HepG2 (cell line): ENCODE data around the gene LRRC27. TPM values are rescaled to one million over a fixed set of nuclear protein-coding genes. Genes with fewer than 3 reads are reported as not detected.

Experiments
- ATAC-seq: fragments of 200-7000 bp; cut with Tn5 transposase; 3 replicates; pipeline ENCODE4 v1.9.1; 2020; ENCODE audit warnings: mild to moderate bottlenecking, moderate library complexity
- BruUV-seq: library from RNA; stranded (reverse); fragments of 400-500 nt; replicated peaks from 2 replicates; lab custom pipeline; 2021; lab: Mats Ljungman, UMichigan
- CTCF ChIA-PET: fragments of 300-600 bp; formaldehyde crosslinking; extraction: SDS; loops from one replicate; lab custom pipeline; 2021; ENCODE audit warnings: low total read pairs, inconsistent platforms, low intra/inter-chr PET ratio; lab: Yijun Ruan, JAX
- POLR2A ChIA-PET: fragments of 350-600 bp; sonication (Branson Sonifier 250); formaldehyde crosslinking; loops from one replicate; lab custom pipeline; 2020; ENCODE audit warnings: antibody characterized with exemption, inconsistent platforms; lab: Yijun Ruan, JAX
- DNase-seq: peaks from one replicate; pipeline ENCODE4 v3.0.0-alpha.2; 2015; ENCODE audit warnings: low spot score
- FAIRE-seq: peaks from 3 replicates; lab custom pipeline; 2011; peaks lifted over from hg19 to GRCh38; lab: Jason Lieb, UNC
- H2AFZ ChIP-seq: one replicate; pipeline ENCODE4 v1.6.1; 2011; ENCODE audit warnings: low read length, inconsistent platforms
- H3K27ac ChIP-seq: fragments of 300-600 bp; 3 replicates; pipeline ENCODE4 v1.8.0; 2011; ENCODE audit warnings: mixed run types, mild to moderate bottlenecking, mixed read lengths, low read length, inconsistent platforms; ENCODE audit not compliant: insufficient read depth; ENCODE audit errors: extremely low read length
- H3K27me3 ChIP-seq, 2 experiments: fragments of 200-600 bp in 1 of 2; 2 replicates in 1 of 2; 3 replicates in 1 of 2; pipeline versions ENCODE4 v1.6.0 to v1.8.0; 2011; ENCODE audit warnings: low read length in 2 of 2, mild to moderate bottlenecking in 2 of 2, moderate library complexity in 2 of 2, inconsistent platforms in 1 of 2; ENCODE audit not compliant: insufficient read depth in 2 of 2, control insufficient read depth in 1 of 2
- H3K36me3 ChIP-seq, 2 experiments: fragments of 200-600 bp in 1 of 2; replicated peaks in 1 of 2; 2 replicates in 1 of 2; 3 replicates in 1 of 2; pipeline versions ENCODE4 v1.5.1 to v1.8.0; 2011; ENCODE audit warnings: low read length in 2 of 2, inconsistent platforms in 1 of 2; ENCODE audit not compliant: insufficient read depth in 2 of 2, control insufficient read depth in 1 of 2
- H3K4me1 ChIP-seq: 2 replicates; pipeline ENCODE4 v1.5.1; 2012; ENCODE audit warnings: low read length, inconsistent platforms; ENCODE audit not compliant: insufficient read depth
- H3K4me2 ChIP-seq: 2 replicates; pipeline ENCODE4 v1.6.0; 2011; ENCODE audit warnings: low read depth, low read length, inconsistent platforms
- H3K4me3 ChIP-seq, 3 experiments: fragments of 200-600 bp in 1 of 3; sonication (generic), shearing (Covaris generic) in 1 of 3; replicated peaks in 1 of 3; 2 replicates each; pipeline ENCODE4 v1.5.1; 2011 to 2016; ENCODE audit warnings: low read length in 3 of 3, inconsistent platforms in 2 of 3, low read depth in 2 of 3, mild to moderate bottlenecking in 2 of 3, control low read depth in 1 of 3, mixed read lengths in 1 of 3; ENCODE audit not compliant: insufficient read depth in 1 of 3
- H3K79me2 ChIP-seq: one replicate; pipeline ENCODE4 v1.6.1; 2011; ENCODE audit warnings: low read length, inconsistent platforms; ENCODE audit not compliant: insufficient read depth
- H3K9ac ChIP-seq: 2 replicates; pipeline ENCODE4 v1.6.0; 2011; ENCODE audit warnings: mild to moderate bottlenecking, low read depth, low read length, inconsistent platforms; ENCODE audit not compliant: insufficient read depth
- H3K9me3 ChIP-seq: 2 replicates; pipeline ENCODE4 v1.5.1; 2012; ENCODE audit warnings: mild to moderate bottlenecking, low read length
- H4K20me1 ChIP-seq: 2 replicates; pipeline ENCODE4 v1.6.0; 2011; ENCODE audit warnings: inconsistent platforms, mild to moderate bottlenecking, low read length, moderate library complexity; ENCODE audit not compliant: insufficient read depth
- CCDC6 ChIP-seq: sonication (generic); formaldehyde crosslinking; IDR thresholded peaks from 2 replicates; pipeline ENCODE4 v1.8.1; 2022; ENCODE audit warnings: mild to moderate bottlenecking, missing genetic modification reagents, moderate library complexity
- GATAD2A ChIP-seq: IDR thresholded peaks from 2 replicates; pipeline ENCODE4 v1.6.1; 2016
- HNRNPL ChIP-seq: fragments of 200-400 bp; formaldehyde crosslinking; IDR thresholded peaks from 2 replicates; pipeline ENCODE4 v1.6.1; 2017; ENCODE audit warnings: mild to moderate bottlenecking, low read depth, low read length
- HOXD1 ChIP-seq: sonication (generic); formaldehyde crosslinking; IDR thresholded peaks from 2 replicates; pipeline ENCODE4 v1.5.0; 2020; ENCODE audit warnings: missing genetic modification reagents
- ISX ChIP-seq: sonication (generic); formaldehyde crosslinking; conservative IDR thresholded peaks from 2 replicates; pipeline ENCODE4 v1.5.0; 2020; ENCODE audit warnings: missing genetic modification reagents
- KLF16 ChIP-seq, 2 experiments: sonication (generic) in 1 of 2; formaldehyde crosslinking in 1 of 2; IDR thresholded peaks; 2 replicates each; pipeline versions ENCODE4 v1.6.1 to v1.8.0; 2016 to 2023; ENCODE audit warnings: missing genetic modification reagents in 2 of 2, missing compliant biosample characterization in 1 of 2
- NCOA2 ChIP-seq: sonication (generic); formaldehyde crosslinking; IDR thresholded peaks from 2 replicates; pipeline ENCODE4 v1.8.0; 2022; ENCODE audit warnings: inconsistent platforms
- REPIN1 ChIP-seq: sonication (generic); formaldehyde crosslinking; IDR thresholded peaks from 2 replicates; pipeline ENCODE4 v1.8.0; 2022; ENCODE audit warnings: missing genetic modification reagents, low read depth, mild to moderate bottlenecking, borderline replicate concordance
- TAF15 ChIP-seq: fragments of 200-400 bp; formaldehyde crosslinking; IDR thresholded peaks from one replicate; pipeline ENCODE4 v1.6.1; 2018; ENCODE audit warnings: mild to moderate bottlenecking, low read depth, low read length; ENCODE audit not compliant: poor library complexity, severe bottlenecking
- TEAD3 ChIP-seq: optimal IDR thresholded peaks from 2 replicates; pipeline ENCODE3; 2016; ENCODE audit warnings: borderline replicate concordance
- ZFY ChIP-seq: sonication (generic); formaldehyde crosslinking; IDR thresholded peaks from 2 replicates; pipeline ENCODE4 v1.4.0; 2020; ENCODE audit warnings: missing genetic modification reagents
- ZNF264 ChIP-seq: sonication (generic); formaldehyde crosslinking; IDR thresholded peaks from 2 replicates; pipeline ENCODE4 v1.4.0; 2020; ENCODE audit warnings: missing genetic modification reagents
- ZNF430 ChIP-seq: sonication (generic); formaldehyde crosslinking; IDR thresholded peaks from 2 replicates; pipeline ENCODE4 v1.9.0; 2021; ENCODE audit warnings: mild to moderate bottlenecking, missing genetic modification reagents
- ZNF564 ChIP-seq: sonication (generic); formaldehyde crosslinking; IDR thresholded peaks from 2 replicates; pipeline ENCODE4 v1.8.1; 2023; ENCODE audit warnings: mild to moderate bottlenecking, missing genetic modification reagents
- ZNF891 ChIP-seq: sonication (generic); formaldehyde crosslinking; IDR thresholded peaks from 2 replicates; pipeline ENCODE4 v1.5.0; 2020; ENCODE audit warnings: mild to moderate bottlenecking, missing genetic modification reagents
- WGBS: methylation state at CpG from one replicate; pipeline ENCODE4 v1.1.6; 2017; ENCODE audit warnings: low lambda C conversion rate; 5-methylcytosine and 5-hydroxymethylcytosine counted together
- in situ Hi-C: cut with HindIII; loops from 2 replicates; pipeline ENCODE4 v1.10.0; 2017; ENCODE audit warnings: low pct_unique_long_range_greater_than_20kb; ENCODE audit not compliant: extremely low pct_ligation_motif_present
- intact Hi-C: fragments of 100-400 bp; cut with micrococcal nuclease; formaldehyde crosslinking; loops from one replicate; pipeline ENCODE4 v1.10.0; 2022; ENCODE audit not compliant: unreplicated experiment
- polyA plus RNA-seq, 8 experiments: library from polyadenylated mRNA; depleted of rRNA in 3 of 8; stranded (reverse) in 7 of 8; unstranded in 1 of 8; fragments of >200 nt; fragmentation: Illumina TruSeq in 4 of 8; extraction: Trizol in 4 of 8; gene quantifications; 2 replicates each; pipeline versions ENCODE4 v1.2.1 to v1.2.3, GENCODE V29; 2011 to 2016; ENCODE audit warnings: low read depth in 4 of 8, missing spikeins in 1 of 8, mixed read lengths in 1 of 8; ENCODE audit not compliant: insufficient read depth in 1 of 8
- total RNA-seq, 5 experiments: library from RNA; depleted of rRNA; stranded (reverse); fragments of >200 nt; fragmentation: Illumina TruSeq; extraction: Trizol; gene quantifications; 2 replicates each; pipeline ENCODE4 v1.2.3, GENCODE V29; 2016; ENCODE audit warnings: low read depth in 1 of 5
- TF ChIP-seq, protein P1 (sequence below): sonication (generic); formaldehyde crosslinking; IDR thresholded peaks from 2 replicates; pipeline ENCODE4 v1.5.1; 2020; ENCODE audit warnings: mild to moderate bottlenecking, moderate library complexity, missing genetic modification reagents
- TF ChIP-seq, protein P2 (sequence below): sonication (generic); formaldehyde crosslinking; IDR thresholded peaks from 2 replicates; pipeline ENCODE4 v1.4.0; 2020; ENCODE audit warnings: mild to moderate bottlenecking, missing genetic modification reagents
- TF ChIP-seq, protein P3 (sequence below): sonication (generic); formaldehyde crosslinking; IDR thresholded peaks from 2 replicates; pipeline ENCODE4 v1.5.1; 2020; ENCODE audit warnings: mild to moderate bottlenecking, missing genetic modification reagents, moderate library complexity

LRRC27 gene
- total and polyA plus RNA-seq, 2 of the 13 experiments (the other 11 are each of a cell fraction or from before 2014, with no cell fraction given), result 4.2 to 4.6 TPM

DNA sequence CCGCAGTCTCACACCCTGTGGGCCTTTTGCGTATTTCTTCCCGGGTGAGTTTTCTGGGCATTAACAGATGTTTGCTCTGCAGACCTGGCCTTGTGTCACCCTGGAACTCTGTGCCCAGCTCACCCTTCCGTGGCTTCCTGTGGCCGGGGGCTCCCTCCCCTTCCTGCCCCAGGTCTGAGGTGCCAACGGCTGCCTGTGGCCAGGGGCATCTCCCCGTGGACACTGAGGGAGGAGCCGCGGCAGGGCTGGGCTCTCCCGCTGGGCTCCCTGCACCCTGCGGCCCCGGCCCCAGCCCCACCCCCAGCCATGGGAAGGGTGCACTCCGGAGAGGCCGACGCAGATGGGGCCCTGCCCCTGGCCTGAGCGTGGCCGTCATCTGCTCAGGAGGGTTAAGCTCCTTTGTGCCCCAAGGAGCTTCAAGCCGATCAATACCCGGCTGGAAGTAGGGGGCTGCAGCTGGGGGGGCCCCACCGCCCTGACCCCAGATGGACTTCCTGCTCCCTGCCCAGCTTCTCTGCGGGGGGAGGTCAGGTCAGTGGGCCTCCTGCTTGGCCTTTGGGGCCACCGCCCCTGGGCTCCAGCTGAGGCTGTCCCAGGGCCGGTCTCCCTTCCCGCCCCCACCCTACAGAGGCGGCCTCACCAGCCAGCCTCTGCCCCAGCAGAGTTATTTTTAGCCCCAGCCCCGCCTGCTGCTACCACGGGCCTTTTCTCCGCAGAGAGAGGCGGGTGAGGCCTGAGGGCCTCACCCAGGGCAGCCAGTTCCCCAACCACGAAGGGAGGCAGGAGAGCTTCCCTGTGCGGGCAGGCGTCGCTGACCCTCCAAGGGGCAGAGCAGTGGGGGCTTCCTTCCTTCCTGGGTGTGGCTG lies 89.2 kb downstream of the LRRC27 start:
- peaks cover 40% of the 10 kb centered on the region for H3K4me1 ChIP-seq
- POLR2A ChIA-PET, result interaction anchor here (0.9 to 2.2 kb wide), 5 partner anchors 8 to 26 kb away, joined by 3 to 6 read pairs (median 4); no protein-coding TSS in a partner anchor
- peak overlapping the region; percentile 62 for H3K9ac ChIP-seq
- TF ChIP-seq HNRNPL (peak; percentile 88), ZNF264 (0 out of 2 replicates have a peak, but pooled peaks have one; percentile 22), ZNF430 (CRISPR knock-in tag) (no peak), NCOA2 (CRISPR knock-in tag) (0 out of 2 replicates have a peak, but pooled peaks have one; percentile 15), KLF16 (CRISPR knock-in tag; IDR thresholded peaks at IDR 0.05) (0 out of 4 replicates have a peak, but pooled peaks of 1 of the 2 experiments have one; percentile 43), TAF15 (peak; percentile 29), TEAD3 (CRISPR knock-in tag) (peak; percentile 17), GATAD2A (CRISPR knock-in tag) (peak; percentile 51; the same call in 1 of the 2 replicates), HOXD1 (CRISPR knock-in tag) (no peak), ISX (CRISPR knock-in tag) (no peak), CCDC6 (CRISPR knock-in tag) (0 out of 2 replicates have a peak, but pooled peaks have one; percentile 45), ZFY (CRISPR knock-in tag) (peak; percentile 79), REPIN1 (CRISPR knock-in tag) (no peak), ZNF564 (CRISPR knock-in tag) (0 out of 2 replicates have a peak, but pooled peaks have one; percentile 38), ZNF891 (0 out of 2 replicates have a peak, but pooled peaks have one; percentile 47)
- TF ChIP-seq, protein P1, sequence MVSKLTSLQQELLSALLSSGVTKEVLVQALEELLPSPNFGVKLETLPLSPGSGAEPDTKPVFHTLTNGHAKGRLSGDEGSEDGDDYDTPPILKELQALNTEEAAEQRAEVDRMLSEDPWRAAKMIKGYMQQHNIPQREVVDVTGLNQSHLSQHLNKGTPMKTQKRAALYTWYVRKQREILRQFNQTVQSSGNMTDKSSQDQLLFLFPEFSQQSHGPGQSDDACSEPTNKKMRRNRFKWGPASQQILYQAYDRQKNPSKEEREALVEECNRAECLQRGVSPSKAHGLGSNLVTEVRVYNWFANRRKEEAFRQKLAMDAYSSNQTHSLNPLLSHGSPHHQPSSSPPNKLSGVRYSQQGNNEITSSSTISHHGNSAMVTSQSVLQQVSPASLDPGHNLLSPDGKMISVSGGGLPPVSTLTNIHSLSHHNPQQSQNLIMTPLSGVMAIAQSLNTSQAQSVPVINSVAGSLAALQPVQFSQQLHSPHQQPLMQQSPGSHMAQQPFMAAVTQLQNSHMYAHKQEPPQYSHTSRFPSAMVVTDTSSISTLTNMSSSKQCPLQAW, result peak; percentile 46; the same call in 1 of the 2 replicates
- TF ChIP-seq, protein P2, sequence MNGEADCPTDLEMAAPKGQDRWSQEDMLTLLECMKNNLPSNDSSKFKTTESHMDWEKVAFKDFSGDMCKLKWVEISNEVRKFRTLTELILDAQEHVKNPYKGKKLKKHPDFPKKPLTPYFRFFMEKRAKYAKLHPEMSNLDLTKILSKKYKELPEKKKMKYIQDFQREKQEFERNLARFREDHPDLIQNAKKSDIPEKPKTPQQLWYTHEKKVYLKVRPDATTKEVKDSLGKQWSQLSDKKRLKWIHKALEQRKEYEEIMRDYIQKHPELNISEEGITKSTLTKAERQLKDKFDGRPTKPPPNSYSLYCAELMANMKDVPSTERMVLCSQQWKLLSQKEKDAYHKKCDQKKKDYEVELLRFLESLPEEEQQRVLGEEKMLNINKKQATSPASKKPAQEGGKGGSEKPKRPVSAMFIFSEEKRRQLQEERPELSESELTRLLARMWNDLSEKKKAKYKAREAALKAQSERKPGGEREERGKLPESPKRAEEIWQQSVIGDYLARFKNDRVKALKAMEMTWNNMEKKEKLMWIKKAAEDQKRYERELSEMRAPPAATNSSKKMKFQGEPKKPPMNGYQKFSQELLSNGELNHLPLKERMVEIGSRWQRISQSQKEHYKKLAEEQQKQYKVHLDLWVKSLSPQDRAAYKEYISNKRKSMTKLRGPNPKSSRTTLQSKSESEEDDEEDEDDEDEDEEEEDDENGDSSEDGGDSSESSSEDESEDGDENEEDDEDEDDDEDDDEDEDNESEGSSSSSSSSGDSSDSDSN (CRISPR knock-in tag), result peak; percentile 73
- TF ChIP-seq, protein P3, sequence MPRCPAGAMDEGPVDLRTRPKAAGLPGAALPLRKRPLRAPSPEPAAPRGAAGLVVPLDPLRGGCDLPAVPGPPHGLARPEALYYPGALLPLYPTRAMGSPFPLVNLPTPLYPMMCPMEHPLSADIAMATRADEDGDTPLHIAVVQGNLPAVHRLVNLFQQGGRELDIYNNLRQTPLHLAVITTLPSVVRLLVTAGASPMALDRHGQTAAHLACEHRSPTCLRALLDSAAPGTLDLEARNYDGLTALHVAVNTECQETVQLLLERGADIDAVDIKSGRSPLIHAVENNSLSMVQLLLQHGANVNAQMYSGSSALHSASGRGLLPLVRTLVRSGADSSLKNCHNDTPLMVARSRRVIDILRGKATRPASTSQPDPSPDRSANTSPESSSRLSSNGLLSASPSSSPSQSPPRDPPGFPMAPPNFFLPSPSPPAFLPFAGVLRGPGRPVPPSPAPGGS (CRISPR knock-in tag), result no peak

More for the DNA sequence above, 89.2 kb downstream of the LRRC27 start:
- H3K27ac ChIP-seq, result no peak overlapping the region
- BruUV-seq, result no TSS peak
- no peaks in the 10 kb centered on the region for H3K79me2 ChIP-seq
- peak; percentile 81 for ATAC-seq
- no peaks in the 10 kb centered on the region for H4K20me1 ChIP-seq
- CTCF ChIA-PET, result no interaction called here
- intact Hi-C loops, result no loop called here
- peak overlapping the region; percentile 85 for H3K4me2 ChIP-seq
- H3K9me3 ChIP-seq, result no peaks in the 10 kb centered on the region
- H2AFZ ChIP-seq, result no peak overlapping the region
- WGBS, result 13% methylated on average over 3 of the region's 33 CpGs
- peaks cover 0 to 2% of the 10 kb centered on the region in 2 experiments; a peak in 1 of 5 replicates for H3K27me3 ChIP-seq
- H3K36me3 ChIP-seq, result no peaks in the 10 kb centered on the region
- H3K4me3 ChIP-seq, result peak overlapping the region; percentile 40 to 70 (median 45)
- FAIRE-seq, result no peak
- in situ Hi-C loops, result no loop called here
- DNase-seq, result peak; percentile 33
